Measurements from ENCODE around the gene LRRC75A.

LRRC75A gene

DNA sequence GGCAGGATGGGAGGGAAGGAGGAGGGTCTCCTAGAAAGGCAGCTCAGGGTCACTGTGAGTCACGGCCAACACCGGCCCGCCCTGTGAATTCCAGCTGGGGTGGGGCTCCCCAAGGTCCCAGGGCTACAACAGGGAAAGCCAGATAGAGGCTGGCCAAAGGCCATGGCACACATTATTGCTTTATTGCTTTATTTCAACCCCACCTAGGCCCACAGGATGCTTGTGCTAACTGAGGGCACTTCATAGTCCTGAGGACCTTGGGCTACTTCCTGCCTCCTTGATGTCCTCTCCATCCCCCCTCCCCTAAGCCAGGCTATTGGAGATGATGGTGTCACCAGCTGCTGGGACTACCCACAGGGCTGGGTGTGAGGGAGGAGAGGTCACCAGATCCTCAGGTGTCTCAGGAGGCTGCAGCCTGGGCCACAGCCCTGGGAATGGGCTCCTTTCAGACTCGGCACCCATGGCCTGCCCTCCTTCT, 26.1 kb downstream of the LRRC75A start:
- TF ChIP-seq TCF12 (IDR thresholded peaks at IDR 0.05; ENCODE audit: low read depth): no peak

GRCh38 chr17:16465052-16465312, 27.0 kb downstream of the LRRC75A start:
- TF ChIP-seq EP300 (IDR thresholded peaks at IDR 0.05; ENCODE audit: borderline replicate concordance) (no peak), RAD21 (IDR thresholded peaks at IDR 0.05; ENCODE audit: low read depth) (no peak), TCF12 (IDR thresholded peaks at IDR 0.05; ENCODE audit: low read depth) (no peak), TEAD4 (IDR thresholded peaks at IDR 0.05) (no peak), YY1 (IDR thresholded peaks at IDR 0.05; ENCODE audit: low read depth) (no peak), NFIC (IDR thresholded peaks at IDR 0.05) (no peak), TAF1 (IDR thresholded peaks at IDR 0.05; ENCODE audit: low read depth) (no peak), EGR1 (IDR thresholded peaks at IDR 0.05) (no peak)
- TF ChIP-seq, protein P1, sequence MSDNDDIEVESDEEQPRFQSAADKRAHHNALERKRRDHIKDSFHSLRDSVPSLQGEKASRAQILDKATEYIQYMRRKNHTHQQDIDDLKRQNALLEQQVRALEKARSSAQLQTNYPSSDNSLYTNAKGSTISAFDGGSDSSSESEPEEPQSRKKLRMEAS (IDR thresholded peaks at IDR 0.05): no peak

GRCh38 chr17:16464303-16465051, 27.5 kb downstream of the LRRC75A start:
- TF ChIP-seq FOXM1 (IDR thresholded peaks at IDR 0.05; ENCODE audit: borderline replicate concordance, low read depth) (no peak), CREB1 (IDR thresholded peaks at IDR 0.05; ENCODE audit: low read depth) (no peak), YY1 (IDR thresholded peaks at IDR 0.05; ENCODE audit: low read depth) (no peak)
- TF ChIP-seq, protein P1 (IDR thresholded peaks at IDR 0.05): no peak

GRCh38 chr17:16463358-16464302, 28.4 kb downstream of the LRRC75A start:
- TF ChIP-seq NFIC (IDR thresholded peaks at IDR 0.05): no peak
- no peak for TF ChIP-seq EGR1 (IDR thresholded peaks at IDR 0.05)
- no peak for TF ChIP-seq ZBTB7A (IDR thresholded peaks at IDR 0.05; ENCODE audit: low read depth)
- TF ChIP-seq, protein P2, sequence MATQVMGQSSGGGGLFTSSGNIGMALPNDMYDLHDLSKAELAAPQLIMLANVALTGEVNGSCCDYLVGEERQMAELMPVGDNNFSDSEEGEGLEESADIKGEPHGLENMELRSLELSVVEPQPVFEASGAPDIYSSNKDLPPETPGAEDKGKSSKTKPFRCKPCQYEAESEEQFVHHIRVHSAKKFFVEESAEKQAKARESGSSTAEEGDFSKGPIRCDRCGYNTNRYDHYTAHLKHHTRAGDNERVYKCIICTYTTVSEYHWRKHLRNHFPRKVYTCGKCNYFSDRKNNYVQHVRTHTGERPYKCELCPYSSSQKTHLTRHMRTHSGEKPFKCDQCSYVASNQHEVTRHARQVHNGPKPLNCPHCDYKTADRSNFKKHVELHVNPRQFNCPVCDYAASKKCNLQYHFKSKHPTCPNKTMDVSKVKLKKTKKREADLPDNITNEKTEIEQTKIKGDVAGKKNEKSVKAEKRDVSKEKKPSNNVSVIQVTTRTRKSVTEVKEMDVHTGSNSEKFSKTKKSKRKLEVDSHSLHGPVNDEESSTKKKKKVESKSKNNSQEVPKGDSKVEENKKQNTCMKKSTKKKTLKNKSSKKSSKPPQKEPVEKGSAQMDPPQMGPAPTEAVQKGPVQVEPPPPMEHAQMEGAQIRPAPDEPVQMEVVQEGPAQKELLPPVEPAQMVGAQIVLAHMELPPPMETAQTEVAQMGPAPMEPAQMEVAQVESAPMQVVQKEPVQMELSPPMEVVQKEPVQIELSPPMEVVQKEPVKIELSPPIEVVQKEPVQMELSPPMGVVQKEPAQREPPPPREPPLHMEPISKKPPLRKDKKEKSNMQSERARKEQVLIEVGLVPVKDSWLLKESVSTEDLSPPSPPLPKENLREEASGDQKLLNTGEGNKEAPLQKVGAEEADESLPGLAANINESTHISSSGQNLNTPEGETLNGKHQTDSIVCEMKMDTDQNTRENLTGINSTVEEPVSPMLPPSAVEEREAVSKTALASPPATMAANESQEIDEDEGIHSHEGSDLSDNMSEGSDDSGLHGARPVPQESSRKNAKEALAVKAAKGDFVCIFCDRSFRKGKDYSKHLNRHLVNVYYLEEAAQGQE (IDR thresholded peaks at IDR 0.05; ENCODE audit: low read depth): no peak
- TF ChIP-seq USF1 (IDR thresholded peaks at IDR 0.05): no peak
- TF ChIP-seq TCF12 (IDR thresholded peaks at IDR 0.05; ENCODE audit: low read depth): no peak

DNA sequence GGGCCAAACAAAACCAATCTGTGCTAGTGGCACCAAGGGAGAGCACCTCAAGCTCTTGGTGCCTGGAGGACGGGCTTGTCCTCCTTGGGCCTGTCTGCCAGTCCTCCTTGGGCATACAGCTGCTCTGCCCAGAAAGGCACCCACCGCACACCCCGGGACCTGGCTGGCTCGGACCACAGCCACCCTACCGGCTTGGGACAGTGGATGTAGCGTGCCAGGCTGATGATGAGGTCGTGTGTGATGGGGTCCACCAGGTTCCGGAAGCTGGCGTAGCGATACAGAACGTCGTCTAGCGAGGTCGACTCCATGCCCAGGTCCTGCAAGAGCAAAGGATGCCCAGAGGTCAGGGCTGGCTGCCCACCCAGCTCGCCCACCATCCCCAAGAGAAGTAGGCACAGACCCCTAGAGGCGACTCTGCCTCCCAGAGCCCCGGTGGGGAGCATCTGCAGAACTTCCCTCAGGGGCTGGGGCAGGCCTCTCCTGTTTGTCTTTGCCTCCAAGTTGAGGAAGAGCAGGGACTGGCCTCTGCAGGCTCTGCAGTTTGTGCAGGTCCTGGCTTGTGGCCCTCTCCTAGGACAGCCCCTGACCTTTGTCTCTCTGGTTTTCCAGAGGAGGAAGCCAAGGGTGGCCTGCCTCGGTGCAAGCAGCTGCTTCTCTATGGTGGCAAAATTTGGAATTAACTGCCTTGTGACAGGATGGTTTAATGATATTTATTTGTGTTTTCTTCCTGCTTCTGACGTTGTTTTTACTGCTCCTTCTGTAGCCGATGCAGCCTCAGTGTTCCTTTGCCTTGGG, 29.7 kb downstream of the LRRC75A start:
- no peak for TF ChIP-seq USF1 (IDR thresholded peaks at IDR 0.05)
- TF ChIP-seq, protein P1 (IDR thresholded peaks at IDR 0.05): no peak
- TF ChIP-seq CREB1 (IDR thresholded peaks at IDR 0.05; ENCODE audit: low read depth): no peak
- no peak for TF ChIP-seq TCF12 (IDR thresholded peaks at IDR 0.05; ENCODE audit: low read depth)
- TF ChIP-seq, protein P2 (IDR thresholded peaks at IDR 0.05; ENCODE audit: low read depth): no peak
- TF ChIP-seq CEBPB (IDR thresholded peaks at IDR 0.05): no peak
- TF ChIP-seq TAF1 (IDR thresholded peaks at IDR 0.05; ENCODE audit: low read depth): no peak
- no peak for TF ChIP-seq RAD21 (IDR thresholded peaks at IDR 0.05; ENCODE audit: low read depth)
- TF ChIP-seq TEAD4 (IDR thresholded peaks at IDR 0.05): no peak
- no peak for TF ChIP-seq EGR1 (IDR thresholded peaks at IDR 0.05)
- TF ChIP-seq NFIC (IDR thresholded peaks at IDR 0.05): no peak
- no peak for TF ChIP-seq YY1 (IDR thresholded peaks at IDR 0.05; ENCODE audit: low read depth)
- TF ChIP-seq EP300 (IDR thresholded peaks at IDR 0.05; ENCODE audit: borderline replicate concordance): no peak
- TF ChIP-seq ZBTB7A (IDR thresholded peaks at IDR 0.05; ENCODE audit: low read depth): no peak
- TF ChIP-seq FOXM1 (IDR thresholded peaks at IDR 0.05; ENCODE audit: borderline replicate concordance, low read depth): no peak

Data from Ishikawa (cell line).